ENCODE results near the gene ANKRD63.

The ANKRD63 gene

GRCh38 chr15:40312370-40313158 lies 29.7 kb upstream of the ANKRD63 start:
- DNase-seq, result no peak

GRCh38 chr15:40310993-40311392 lies 28.1 kb upstream of the ANKRD63 start:
- no peak for DNase-seq

- no peak for DNase-seq
Observed at GRCh38 chr15:40310001-40310959, 27.4 kb upstream of the ANKRD63 start.

GRCh38 chr15:40309344-40309862 lies 26.5 kb upstream of the ANKRD63 start:
- no peak for DNase-seq

- DNase-seq, result no peak
Observed at GRCh38 chr15:40307421-40308211, 24.8 kb upstream of the ANKRD63 start, which contains the start of gene PLCB2. Gene PLCB2 (minus strand): TSS chr15:40307935. CDS start chr15:40307672, 263 bp downstream.

GRCh38 chr15:40306908-40307307 lies 24.0 kb upstream of the ANKRD63 start:
- no peak for DNase-seq

- DNase-seq, result no peak
Observed at GRCh38 chr15:40306371-40306770, 23.5 kb upstream of the ANKRD63 start.

GRCh38 chr15:40305281-40305680 lies 22.4 kb upstream of the ANKRD63 start:
- no peak for DNase-seq

GRCh38 chr15:40303576-40303975 lies 20.7 kb upstream of the ANKRD63 start:
- DNase-seq, result no peak

GRCh38 chr15:40302981-40303380 lies 20.1 kb upstream of the ANKRD63 start:
- no peak for DNase-seq

GRCh38 chr15:40302288-40302886 lies 19.5 kb upstream of the ANKRD63 start:
- DNase-seq, result no peak

GRCh38 chr15:40301467-40302179 lies 18.8 kb upstream of the ANKRD63 start:
- no peak for DNase-seq

- DNase-seq, result no peak
Observed at GRCh38 chr15:40300771-40301170, 17.9 kb upstream of the ANKRD63 start.

- no peak for DNase-seq
Observed at GRCh38 chr15:40300367-40300766, 17.5 kb upstream of the ANKRD63 start.

- no peak for DNase-seq
Observed at GRCh38 chr15:40298216-40298935, 15.5 kb upstream of the ANKRD63 start.

GRCh38 chr15:40297356-40297755 lies 14.5 kb upstream of the ANKRD63 start:
- DNase-seq, result no peak

- DNase-seq, result no peak
Observed at GRCh38 chr15:40296561-40297230, 13.8 kb upstream of the ANKRD63 start.

- no peak for DNase-seq
Observed at GRCh38 chr15:40295877-40296560, 13.2 kb upstream of the ANKRD63 start.

- no peak for DNase-seq
Observed at GRCh38 chr15:40295297-40295696, 12.4 kb upstream of the ANKRD63 start.
